ENCODE results near the gene FNBP1L.
"Not testable (repeated sequence)": the region's sequence is repeated elsewhere in the genome, so short reads cannot be mapped to it uniquely, and the experiment has no call there.

FNBP1L gene

GRCh38 chr1:93588955-93589354 lies 141.0 kb downstream of the FNBP1L start:
- no peak overlapping the region for H3K4me3 ChIP-seq (ENCODE audit: low read length)
- no peak overlapping the region for H3K9ac ChIP-seq (ENCODE audit: low read depth, low read length)
- no peak overlapping the region for H3K27ac ChIP-seq (ENCODE audit: low read length)
- no peaks in the 10 kb centered on the region for H3K9me3 ChIP-seq (ENCODE audit: insufficient read depth, low read depth, low read length)
- no peaks in the 10 kb centered on the region for H3K27me3 ChIP-seq (ENCODE audit: insufficient read depth, low read length)
- peaks cover 5% of the 10 kb centered on the region for H3K4me1 ChIP-seq (ENCODE audit: insufficient read depth, low read length)
- peaks cover 14% of the 10 kb centered on the region for H3K36me3 ChIP-seq (ENCODE audit: insufficient read depth, low read depth, low read length)

- not testable (repeated sequence) for H3K9me3 ChIP-seq (ENCODE audit: insufficient read depth, low read depth, low read length); H3K27ac ChIP-seq (ENCODE audit: low read length); H3K4me3 ChIP-seq (ENCODE audit: low read length); H3K27me3 ChIP-seq (ENCODE audit: insufficient read depth, low read length); H3K9ac ChIP-seq (ENCODE audit: low read depth, low read length)
- H3K4me1 ChIP-seq (ENCODE audit: insufficient read depth, low read length): peaks cover 22% of the 10 kb centered on the region
- H3K36me3 ChIP-seq (ENCODE audit: insufficient read depth, low read depth, low read length): peaks cover 12% of the 10 kb centered on the region
Measured at GRCh38 chr1:93591291-93591675, 143.4 kb downstream of the FNBP1L start.

DNA sequence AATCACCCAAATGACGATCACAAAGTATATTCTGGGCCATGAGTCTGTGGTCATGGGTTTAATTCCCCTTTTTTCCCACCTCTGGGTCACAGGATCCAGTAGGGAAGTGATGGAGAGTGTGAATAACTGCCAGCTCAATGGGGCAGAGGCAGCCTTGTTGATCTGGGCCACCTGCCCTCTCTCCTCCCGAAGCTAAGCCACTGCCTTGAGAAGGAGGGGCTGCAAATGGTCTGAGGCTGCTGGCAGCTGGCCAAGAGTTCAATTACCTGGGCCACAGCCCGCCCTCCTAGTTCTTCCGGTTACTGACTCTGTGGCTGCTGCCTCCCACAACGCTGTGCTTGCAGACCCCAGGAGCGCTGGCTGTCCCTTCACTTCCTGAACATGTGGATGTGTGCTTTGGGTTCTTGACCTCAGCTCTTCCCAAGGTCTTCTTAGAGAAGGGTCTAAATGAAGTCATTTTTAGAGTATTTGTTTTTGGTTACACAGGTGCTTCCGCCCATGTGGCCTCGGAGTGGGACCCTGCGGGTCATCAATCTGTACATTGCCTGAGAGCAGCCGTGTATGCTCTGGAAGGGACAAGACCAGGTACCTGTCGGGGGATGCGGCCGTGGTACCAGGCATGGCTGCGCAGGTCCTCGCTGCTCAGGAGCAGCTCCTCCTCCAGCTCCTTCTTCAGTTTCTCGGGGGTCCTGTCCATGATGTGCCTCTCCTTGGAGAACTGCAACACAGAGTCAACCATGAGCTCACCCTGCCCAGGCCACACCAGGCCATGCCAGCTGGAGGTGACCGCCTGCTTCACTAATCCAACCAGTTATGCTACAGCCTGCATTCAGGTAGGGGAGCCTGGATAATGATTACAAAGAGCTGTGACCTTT lies 144.0 kb downstream of the FNBP1L start:
- Histone ChIP-seq H3K9me3 (ENCODE audit: insufficient read depth, low read depth, low read length) (no peaks in the 10 kb centered on the region), H3K27ac (ENCODE audit: low read length) (no peak overlapping the region), H3K4me1 (ENCODE audit: insufficient read depth, low read length) (peaks cover 24% of the 10 kb centered on the region), H3K4me3 (ENCODE audit: low read length) (no peak overlapping the region), H3K36me3 (ENCODE audit: insufficient read depth, low read depth, low read length) (peaks cover 12% of the 10 kb centered on the region; the same call in 1 of the 2 replicates), H3K9ac (ENCODE audit: low read depth, low read length) (no peak overlapping the region), H3K27me3 (ENCODE audit: insufficient read depth, low read length) (no peaks in the 10 kb centered on the region)

DNA sequence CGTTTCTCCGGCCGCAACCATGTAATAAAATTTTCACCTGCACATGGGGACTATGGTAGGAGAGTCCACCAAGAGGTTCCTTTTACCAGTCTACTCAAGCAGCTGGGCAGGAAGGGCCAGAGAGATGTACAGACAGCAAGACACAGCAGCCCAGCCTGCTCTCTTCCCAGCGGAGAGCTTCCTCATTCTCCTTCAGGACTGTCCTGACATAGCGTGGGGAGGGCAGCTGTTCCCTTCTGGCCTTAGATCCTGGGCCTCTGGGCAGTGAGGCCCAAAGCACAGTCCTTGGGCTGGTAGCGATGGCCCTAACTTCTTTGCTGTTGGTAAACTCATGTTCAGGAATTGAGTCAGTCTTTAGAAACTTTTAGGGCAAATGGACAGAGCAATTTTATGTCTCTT lies 144.6 kb downstream of the FNBP1L start:
- Histone ChIP-seq H3K9ac (ENCODE audit: low read depth, low read length) (no peak overlapping the region), H3K27ac (ENCODE audit: low read length) (no peak overlapping the region), H3K27me3 (ENCODE audit: insufficient read depth, low read length) (no peaks in the 10 kb centered on the region), H3K36me3 (ENCODE audit: insufficient read depth, low read depth, low read length) (peaks cover 9% of the 10 kb centered on the region; the same call in 1 of the 2 replicates), H3K9me3 (ENCODE audit: insufficient read depth, low read depth, low read length) (no peaks in the 10 kb centered on the region), H3K4me3 (ENCODE audit: low read length) (no peak overlapping the region), H3K4me1 (ENCODE audit: insufficient read depth, low read length) (peaks cover 24% of the 10 kb centered on the region)

- H3K36me3 ChIP-seq (ENCODE audit: insufficient read depth, low read depth, low read length): 0 out of 2 replicates have a peak, but pooled peaks cover 8% of the 10 kb centered on the region
- no peak overlapping the region for H3K4me3 ChIP-seq (ENCODE audit: low read length)
- H3K27me3 ChIP-seq (ENCODE audit: insufficient read depth, low read length): no peaks in the 10 kb centered on the region
- no peak overlapping the region for H3K27ac ChIP-seq (ENCODE audit: low read length)
- no peak overlapping the region for H3K9ac ChIP-seq (ENCODE audit: low read depth, low read length)
- H3K9me3 ChIP-seq (ENCODE audit: insufficient read depth, low read depth, low read length): no peaks in the 10 kb centered on the region
- H3K4me1 ChIP-seq (ENCODE audit: insufficient read depth, low read length): peaks cover 29% of the 10 kb centered on the region
Measured at GRCh38 chr1:93593854-93594602, 146.1 kb downstream of the FNBP1L start.

GRCh38 chr1:93594603-93594880 lies 146.6 kb downstream of the FNBP1L start:
- no peak overlapping the region for H3K27ac ChIP-seq (ENCODE audit: low read length)
- H3K9me3 ChIP-seq (ENCODE audit: insufficient read depth, low read depth, low read length): no peaks in the 10 kb centered on the region
- 0 out of 2 replicates have a peak, but pooled peaks cover 8% of the 10 kb centered on the region for H3K36me3 ChIP-seq (ENCODE audit: insufficient read depth, low read depth, low read length)
- H3K4me1 ChIP-seq (ENCODE audit: insufficient read depth, low read length): peaks cover 29% of the 10 kb centered on the region
- no peaks in the 10 kb centered on the region for H3K27me3 ChIP-seq (ENCODE audit: insufficient read depth, low read length)
- no peak overlapping the region for H3K4me3 ChIP-seq (ENCODE audit: low read length)
- H3K9ac ChIP-seq (ENCODE audit: low read depth, low read length): no peak overlapping the region

GRCh38 chr1:93595266-93595665 lies 147.3 kb downstream of the FNBP1L start:
- Histone ChIP-seq H3K9me3 (ENCODE audit: insufficient read depth, low read depth, low read length) (no peaks in the 10 kb centered on the region), H3K4me1 (ENCODE audit: insufficient read depth, low read length) (peaks cover 29% of the 10 kb centered on the region), H3K27me3 (ENCODE audit: insufficient read depth, low read length) (no peaks in the 10 kb centered on the region), H3K9ac (ENCODE audit: low read depth, low read length) (no peak overlapping the region), H3K4me3 (ENCODE audit: low read length) (no peak overlapping the region), H3K27ac (ENCODE audit: low read length) (no peak overlapping the region), H3K36me3 (ENCODE audit: insufficient read depth, low read depth, low read length) (0 out of 2 replicates have a peak, but pooled peaks cover 3% of the 10 kb centered on the region)

DNA sequence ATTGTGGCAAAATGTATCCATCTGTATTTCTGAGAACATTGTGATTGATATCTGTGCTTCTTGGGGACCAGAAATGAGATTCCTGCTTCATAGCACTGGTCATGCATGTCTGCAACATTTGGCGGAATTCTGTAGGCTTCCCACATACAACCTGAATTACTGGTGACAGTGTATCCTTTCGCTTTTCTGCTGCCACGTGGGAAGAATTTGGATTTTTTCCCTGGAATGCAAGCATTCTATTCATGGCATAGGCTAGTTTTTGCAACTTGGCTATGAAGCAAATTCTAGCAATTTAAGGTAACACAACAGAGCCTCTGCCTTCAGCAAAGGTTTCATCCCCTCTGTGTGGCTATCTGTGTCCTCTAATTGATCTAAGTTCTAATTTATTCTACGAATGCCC lies 147.8 kb downstream of the FNBP1L start:
- H3K36me3 ChIP-seq (ENCODE audit: insufficient read depth, low read depth, low read length): 0 out of 2 replicates have a peak, but pooled peaks cover under 1% of the 10 kb centered on the region
- H3K9me3 ChIP-seq (ENCODE audit: insufficient read depth, low read depth, low read length): no peaks in the 10 kb centered on the region
- H3K9ac ChIP-seq (ENCODE audit: low read depth, low read length): no peak overlapping the region
- no peaks in the 10 kb centered on the region for H3K27me3 ChIP-seq (ENCODE audit: insufficient read depth, low read length)
- no peak overlapping the region for H3K4me3 ChIP-seq (ENCODE audit: low read length)
- peaks cover 29% of the 10 kb centered on the region for H3K4me1 ChIP-seq (ENCODE audit: insufficient read depth, low read length)
- no peak overlapping the region for H3K27ac ChIP-seq (ENCODE audit: low read length)

GRCh38 chr1:93596329-93597089 lies 148.6 kb downstream of the FNBP1L start:
- no peaks in the 10 kb centered on the region for H3K9me3 ChIP-seq (ENCODE audit: insufficient read depth, low read depth, low read length)
- no peak overlapping the region for H3K4me3 ChIP-seq (ENCODE audit: low read length)
- H3K27me3 ChIP-seq (ENCODE audit: insufficient read depth, low read length): no peaks in the 10 kb centered on the region
- no peak overlapping the region for H3K27ac ChIP-seq (ENCODE audit: low read length)
- H3K36me3 ChIP-seq (ENCODE audit: insufficient read depth, low read depth, low read length): no peaks in the 10 kb centered on the region
- H3K9ac ChIP-seq (ENCODE audit: low read depth, low read length): no peak overlapping the region
- H3K4me1 ChIP-seq (ENCODE audit: insufficient read depth, low read length): peaks cover 29% of the 10 kb centered on the region

- Histone ChIP-seq H3K9ac (ENCODE audit: low read depth, low read length) (no peak overlapping the region), H3K27ac (ENCODE audit: low read length) (no peak overlapping the region), H3K4me3 (ENCODE audit: low read length) (no peak overlapping the region), H3K4me1 (ENCODE audit: insufficient read depth, low read length) (peaks cover 29% of the 10 kb centered on the region), H3K9me3 (ENCODE audit: insufficient read depth, low read depth, low read length) (no peaks in the 10 kb centered on the region), H3K36me3 (ENCODE audit: insufficient read depth, low read depth, low read length) (no peaks in the 10 kb centered on the region), H3K27me3 (ENCODE audit: insufficient read depth, low read length) (no peaks in the 10 kb centered on the region)
Measured at GRCh38 chr1:93597709-93598108, 149.8 kb downstream of the FNBP1L start.

GRCh38 chr1:93598396-93598795 lies 150.5 kb downstream of the FNBP1L start:
- Histone ChIP-seq H3K27me3 (ENCODE audit: insufficient read depth, low read length) (no peaks in the 10 kb centered on the region), H3K4me3 (ENCODE audit: low read length) (no peak overlapping the region), H3K36me3 (ENCODE audit: insufficient read depth, low read depth, low read length) (no peaks in the 10 kb centered on the region), H3K9me3 (ENCODE audit: insufficient read depth, low read depth, low read length) (no peaks in the 10 kb centered on the region), H3K27ac (ENCODE audit: low read length) (no peak overlapping the region), H3K4me1 (ENCODE audit: insufficient read depth, low read length) (peaks cover 29% of the 10 kb centered on the region), H3K9ac (ENCODE audit: low read depth, low read length) (no peak overlapping the region)

All from iPS-20b (cell line).